GM21786 (cell line): ENCODE data around the gene SLC39A11.
"Not testable (repeated sequence)": the region's sequence is repeated elsewhere in the genome, so short reads cannot be mapped to it uniquely, and the experiment has no call there.

Experiments
- ATAC-seq: cut with Tn5 transposase; IDR thresholded peaks from one replicate; pipeline ENCODE4 v1.9.1; 2021; ENCODE audit not compliant: unreplicated experiment

Gene SLC39A11

GRCh38 chr17:72927760-72928159 lies 164.7 kb downstream of the SLC39A11 start:
- no peak for ATAC-seq

- no peak for ATAC-seq
These were observed 165.3 kb downstream of the SLC39A11 start for GRCh38 chr17:72927146-72927545.

- no peak for ATAC-seq
These were observed 166.3 kb downstream of the SLC39A11 start for GRCh38 chr17:72926171-72926570.

GRCh38 chr17:72924196-72924595 lies 168.3 kb downstream of the SLC39A11 start:
- no peak for ATAC-seq

GRCh38 chr17:72922219-72922618 lies 170.3 kb downstream of the SLC39A11 start:
- no peak for ATAC-seq

GRCh38 chr17:72921347-72922054 lies 171.0 kb downstream of the SLC39A11 start:
- no peak for ATAC-seq

- ATAC-seq = no peak
These were observed 172.0 kb downstream of the SLC39A11 start for GRCh38 chr17:72920513-72920912.

GRCh38 chr17:72916991-72917390 lies 175.5 kb downstream of the SLC39A11 start:
- no peak for ATAC-seq

- no peak for ATAC-seq
These were observed 176.8 kb downstream of the SLC39A11 start for GRCh38 chr17:72915625-72916081.

- ATAC-seq = no peak
These were observed 179.3 kb downstream of the SLC39A11 start for GRCh38 chr17:72913142-72913682.

GRCh38 chr17:72906306-72906705 lies 186.2 kb downstream of the SLC39A11 start:
- no peak for ATAC-seq

GRCh38 chr17:72903522-72903921 lies 189.0 kb downstream of the SLC39A11 start:
- no peak for ATAC-seq

- ATAC-seq = no peak
These were observed 190.8 kb downstream of the SLC39A11 start for GRCh38 chr17:72901657-72902056.

GRCh38 chr17:72901083-72901482 lies 191.4 kb downstream of the SLC39A11 start:
- ATAC-seq = no peak

GRCh38 chr17:72900654-72900971 lies 191.9 kb downstream of the SLC39A11 start:
- no peak for ATAC-seq

- ATAC-seq = no peak
These were observed 193.8 kb downstream of the SLC39A11 start for GRCh38 chr17:72898725-72899124.

- ATAC-seq = not testable (repeated sequence)
These were observed 196.2 kb downstream of the SLC39A11 start for GRCh38 chr17:72896288-72896687.

GRCh38 chr17:72891627-72892026 lies 200.9 kb downstream of the SLC39A11 start:
- ATAC-seq = no peak

- no peak for ATAC-seq
These were observed 201.8 kb downstream of the SLC39A11 start for GRCh38 chr17:72890711-72891110.

- ATAC-seq = no peak
These were observed 204.6 kb downstream of the SLC39A11 start for GRCh38 chr17:72887917-72888316.

- ATAC-seq = no peak
These were observed 205.2 kb downstream of the SLC39A11 start for GRCh38 chr17:72887322-72887721.

- no peak for ATAC-seq
These were observed 205.9 kb downstream of the SLC39A11 start for GRCh38 chr17:72886622-72887021.

GRCh38 chr17:72884066-72884465 lies 208.4 kb downstream of the SLC39A11 start:
- no peak for ATAC-seq
